SKM-1 (cell line): ENCODE data around the gene GABBR2.

Experiments
- DNase-seq: peaks from one replicate; lab custom pipeline; 2025; ENCODE audit not compliant: unreplicated experiment; lab: John Stamatoyannopoulos, UW

GABBR2 gene

DNA sequence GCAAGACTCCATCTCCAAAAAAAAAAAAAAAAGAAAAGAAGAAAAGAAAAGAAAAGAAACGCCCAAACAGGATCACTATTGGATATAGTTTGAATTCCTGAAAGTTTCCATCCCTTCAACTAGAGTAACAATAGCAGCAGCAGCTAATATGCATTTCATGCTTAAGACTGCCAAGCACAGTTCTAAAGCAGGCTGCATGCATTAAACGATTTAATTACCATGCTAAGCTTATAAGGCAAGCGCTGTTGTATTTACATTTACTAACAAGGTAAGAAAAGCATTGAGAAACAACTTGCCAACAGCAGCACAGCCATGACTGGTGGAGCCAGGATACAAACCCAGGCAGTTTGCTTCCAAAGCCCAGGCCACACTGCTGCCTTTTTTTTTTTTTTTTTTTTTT is 466.3 kb downstream of the GABBR2 start:
- no peak for DNase-seq

DNA sequence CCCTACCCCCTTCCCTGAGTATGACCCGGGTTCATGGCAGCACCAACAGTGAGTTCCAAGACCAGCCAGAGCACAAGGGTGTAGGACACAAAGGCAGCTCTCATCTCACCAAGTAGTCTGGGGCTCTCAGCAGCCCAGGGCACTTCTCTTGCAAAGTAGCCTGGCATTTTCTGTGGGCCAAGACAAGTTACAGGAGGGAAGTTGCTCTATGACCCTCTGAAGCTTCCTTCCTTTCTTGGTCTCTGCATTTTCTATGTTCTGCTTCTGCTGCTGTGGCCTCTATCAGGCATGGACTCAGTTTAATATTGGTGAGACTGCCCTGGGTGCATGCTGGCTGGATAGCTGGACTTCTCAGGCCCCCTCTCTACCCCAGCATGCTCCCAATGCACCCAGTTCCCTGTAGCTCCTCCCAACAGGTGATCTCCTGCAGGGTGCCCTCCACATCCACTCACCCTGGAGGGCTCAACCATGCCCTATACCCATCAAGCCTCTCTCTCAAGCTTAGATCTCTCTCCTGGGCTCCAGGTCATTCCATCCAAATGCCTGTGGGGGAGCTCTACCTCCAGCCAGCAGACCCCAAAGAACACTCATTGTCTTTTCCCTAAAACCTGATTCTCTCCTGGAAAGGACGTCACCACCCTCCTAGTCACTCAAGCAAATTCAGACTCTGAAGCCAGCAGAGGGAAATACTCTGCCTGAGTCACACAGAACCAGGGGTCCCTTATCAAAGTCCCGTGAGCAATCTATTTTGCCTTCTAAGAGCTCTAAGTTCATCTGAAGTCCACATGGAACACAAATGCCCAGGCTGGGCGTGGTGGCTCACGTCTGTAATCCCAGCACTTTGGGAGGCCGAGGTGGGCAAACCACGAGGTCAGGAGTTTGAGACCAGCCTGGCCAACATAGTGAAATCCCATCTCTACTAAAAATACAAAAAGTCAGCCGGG is 467.1 kb downstream of the GABBR2 start:
- no peak for DNase-seq

DNA sequence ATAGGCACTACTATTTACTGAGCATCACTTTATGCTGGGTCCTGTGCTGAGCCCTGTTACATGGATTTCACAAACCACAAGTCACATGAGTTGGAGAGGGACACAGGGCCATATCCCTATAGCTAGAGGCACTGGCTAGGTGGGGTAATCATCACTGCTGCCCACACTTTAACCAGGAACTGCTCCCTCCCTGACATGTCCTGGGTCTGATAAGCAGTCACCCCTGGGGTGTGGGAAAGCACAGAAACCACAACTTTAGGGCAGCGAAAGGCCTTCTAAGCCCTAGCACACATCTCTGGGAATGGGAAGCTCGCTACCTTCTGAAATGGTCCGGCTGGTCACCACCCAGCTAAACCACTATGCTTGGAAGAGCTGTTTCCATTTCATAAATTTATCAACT is 468.3 kb downstream of the GABBR2 start:
- no peak for DNase-seq
